Stimulated activated naive CD8-positive, alpha-beta T cell treated with anti-CD3 and anti-CD28 coated beads, Interleukin-15, Interleukin-2, amounts not matched to agents 100 ng/mL and 50 ng/mL, for 24 hours (primary cell): ENCODE measurements around the gene HAUS3.

ENCODE experiments used
- H3K27ac Mint-ChIP-seq: one replicate; pipeline ENCODE4 v1.8.0; 2021; ENCODE audit warnings: mild to moderate bottlenecking, mixed read lengths
- H3K27me3 Mint-ChIP-seq: one replicate; pipeline ENCODE4 v1.8.0; 2021; ENCODE audit warnings: mixed read lengths
- H3K36me3 Mint-ChIP-seq: one replicate; pipeline ENCODE4 v1.8.0; 2021; ENCODE audit warnings: low read depth, mixed read lengths
- H3K4me1 Mint-ChIP-seq: one replicate; pipeline ENCODE4 v1.8.0; 2021; ENCODE audit warnings: low read depth, mixed read lengths
- H3K4me3 Mint-ChIP-seq: one replicate; pipeline ENCODE4 v1.8.0; 2021; ENCODE audit warnings: mild to moderate bottlenecking, mixed read lengths
- H3K9me3 Mint-ChIP-seq: one replicate; pipeline ENCODE4 v1.8.0; 2021; ENCODE audit warnings: mixed read lengths

HAUS3 gene

GRCh38 chr4:2270341-2271165 is 28.6 kb upstream of the HAUS3 start:
- H3K27me3 Mint-ChIP-seq = no peaks in the 10 kb centered on the region
- no peaks in the 10 kb centered on the region for H3K4me1 Mint-ChIP-seq
- H3K36me3 Mint-ChIP-seq = no peaks in the 10 kb centered on the region
- H3K4me3 Mint-ChIP-seq = no peak overlapping the region
- no peaks in the 10 kb centered on the region for H3K9me3 Mint-ChIP-seq
- no peak overlapping the region for H3K27ac Mint-ChIP-seq

GRCh38 chr4:2269618-2270163 is 27.8 kb upstream of the HAUS3 start:
- H3K27ac Mint-ChIP-seq = no peak overlapping the region
- H3K9me3 Mint-ChIP-seq = no peaks in the 10 kb centered on the region
- no peaks in the 10 kb centered on the region for H3K36me3 Mint-ChIP-seq
- H3K27me3 Mint-ChIP-seq = no peaks in the 10 kb centered on the region
- no peak overlapping the region for H3K4me3 Mint-ChIP-seq
- H3K4me1 Mint-ChIP-seq = no peaks in the 10 kb centered on the region

DNA sequence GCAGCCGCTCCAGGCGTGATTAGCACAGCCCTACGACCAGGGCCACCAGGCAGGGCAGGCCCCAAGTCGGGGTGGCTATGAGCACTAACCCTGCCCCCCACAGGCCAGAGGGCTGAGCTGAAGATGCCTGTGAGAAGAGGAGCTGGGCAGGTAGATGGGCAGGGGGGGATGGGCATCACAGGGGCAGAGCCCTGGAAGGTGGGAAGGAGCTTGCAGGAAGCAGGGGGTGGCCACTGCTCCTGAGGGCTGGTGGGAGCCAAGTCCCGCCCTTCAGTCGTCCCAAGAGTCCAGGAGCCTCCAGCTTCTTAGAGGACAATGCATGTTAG is 27.2 kb upstream of the HAUS3 start:
- Mint-ChIP-seq H3K4me3 (no peak overlapping the region), H3K36me3 (no peaks in the 10 kb centered on the region), H3K4me1 (no peaks in the 10 kb centered on the region), H3K9me3 (no peaks in the 10 kb centered on the region), H3K27ac (no peak overlapping the region), H3K27me3 (no peaks in the 10 kb centered on the region)

GRCh38 chr4:2268357-2269205 is 26.7 kb upstream of the HAUS3 start:
- no peaks in the 10 kb centered on the region for H3K9me3 Mint-ChIP-seq
- no peaks in the 10 kb centered on the region for H3K36me3 Mint-ChIP-seq
- H3K4me1 Mint-ChIP-seq = no peaks in the 10 kb centered on the region
- no peak overlapping the region for H3K27ac Mint-ChIP-seq
- no peaks in the 10 kb centered on the region for H3K27me3 Mint-ChIP-seq
- H3K4me3 Mint-ChIP-seq = no peak overlapping the region

- H3K4me1 Mint-ChIP-seq = no peaks in the 10 kb centered on the region
- no peak overlapping the region for H3K27ac Mint-ChIP-seq
- H3K27me3 Mint-ChIP-seq = no peaks in the 10 kb centered on the region
These were observed 25.9 kb upstream of the HAUS3 start for GRCh38 chr4:2267841-2268240.

DNA sequence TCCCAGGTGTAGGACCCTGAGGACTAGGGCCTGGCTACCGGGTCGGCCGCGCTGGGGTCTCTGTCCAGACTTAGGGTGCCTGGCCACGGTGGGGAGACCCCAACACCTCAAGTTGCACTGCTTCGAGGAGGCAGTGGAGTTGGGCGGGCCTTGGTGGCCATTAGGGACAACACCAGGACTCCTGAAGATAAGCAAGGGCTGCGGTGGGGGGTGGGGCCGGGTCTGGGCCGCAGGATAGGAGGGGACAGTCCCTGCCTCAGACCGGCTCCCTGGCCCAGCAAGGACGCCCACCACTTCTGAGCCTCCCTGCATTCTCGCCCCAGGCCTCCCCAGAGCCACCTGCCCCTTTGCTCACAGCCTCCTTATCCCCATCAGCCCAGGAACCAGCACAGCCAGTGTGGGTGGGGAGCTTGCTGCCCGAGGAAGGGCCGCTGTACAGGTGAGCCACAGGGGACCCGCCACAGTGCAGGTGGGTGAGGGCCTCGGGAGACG is 25.4 kb upstream of the HAUS3 start:
- Mint-ChIP-seq H3K36me3 (no peaks in the 10 kb centered on the region), H3K27me3 (no peaks in the 10 kb centered on the region), H3K27ac (no peak overlapping the region), H3K4me3 (no peak overlapping the region), H3K4me1 (no peaks in the 10 kb centered on the region), H3K9me3 (no peaks in the 10 kb centered on the region)

More at GRCh38 chr4:2267841-2268240, 25.9 kb upstream of the HAUS3 start:
- H3K9me3 Mint-ChIP-seq = no peaks in the 10 kb centered on the region
- no peaks in the 10 kb centered on the region for H3K36me3 Mint-ChIP-seq
- H3K4me3 Mint-ChIP-seq = no peak overlapping the region

DNA sequence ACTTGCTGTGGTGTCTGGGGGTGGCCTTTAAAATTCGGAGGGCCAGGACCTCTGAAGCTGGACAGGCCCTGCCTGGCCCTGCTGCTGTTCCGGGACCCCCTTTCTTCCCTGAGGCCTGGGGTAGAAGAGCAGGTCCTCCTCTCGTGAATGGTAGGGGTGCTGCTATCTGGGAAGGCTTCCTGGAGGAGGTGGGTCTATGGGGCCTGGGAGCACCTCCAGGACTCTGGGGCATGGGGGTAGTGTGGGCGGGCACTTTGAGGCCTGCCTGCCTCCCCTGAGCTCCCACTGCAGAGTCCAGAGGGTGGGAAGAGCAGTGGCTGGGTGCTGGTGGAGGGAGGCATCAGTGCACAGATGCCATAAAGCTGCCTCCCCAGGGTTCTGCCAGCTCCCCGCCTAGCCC is 24.9 kb upstream of the HAUS3 start:
- H3K4me3 Mint-ChIP-seq = no peak overlapping the region
- no peaks in the 10 kb centered on the region for H3K36me3 Mint-ChIP-seq
- no peaks in the 10 kb centered on the region for H3K4me1 Mint-ChIP-seq
- H3K27me3 Mint-ChIP-seq = no peaks in the 10 kb centered on the region
- H3K27ac Mint-ChIP-seq = no peak overlapping the region
- H3K9me3 Mint-ChIP-seq = no peaks in the 10 kb centered on the region

DNA sequence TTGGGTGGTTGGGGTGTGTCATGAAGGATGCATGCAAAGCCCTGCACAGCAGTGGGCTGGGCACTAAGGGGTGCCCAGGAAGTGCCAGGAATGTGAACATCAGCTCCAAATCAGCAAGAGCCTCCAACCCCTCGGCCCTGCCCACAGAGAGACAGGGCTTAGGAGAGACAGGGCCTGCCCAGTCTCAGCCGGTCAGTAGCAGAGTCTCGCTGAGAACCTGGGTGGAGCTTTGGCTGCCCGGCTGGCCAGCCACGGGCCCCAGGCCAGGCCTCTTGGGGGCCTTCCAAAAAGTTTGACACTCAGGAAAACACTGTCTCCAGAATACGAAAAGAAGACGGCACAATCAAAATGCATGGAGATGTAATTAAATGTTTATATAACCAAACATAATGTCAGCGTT is 24.3 kb upstream of the HAUS3 start:
- Mint-ChIP-seq H3K27ac (no peak overlapping the region), H3K4me1 (no peaks in the 10 kb centered on the region), H3K36me3 (no peaks in the 10 kb centered on the region), H3K9me3 (no peaks in the 10 kb centered on the region), H3K4me3 (no peak overlapping the region), H3K27me3 (no peaks in the 10 kb centered on the region)

GRCh38 chr4:2265113-2266110 is 23.5 kb upstream of the HAUS3 start:
- Mint-ChIP-seq H3K27me3 (no peaks in the 10 kb centered on the region), H3K4me3 (no peak overlapping the region), H3K27ac (no peak overlapping the region), H3K36me3 (no peaks in the 10 kb centered on the region), H3K4me1 (no peaks in the 10 kb centered on the region), H3K9me3 (no peaks in the 10 kb centered on the region)

DNA sequence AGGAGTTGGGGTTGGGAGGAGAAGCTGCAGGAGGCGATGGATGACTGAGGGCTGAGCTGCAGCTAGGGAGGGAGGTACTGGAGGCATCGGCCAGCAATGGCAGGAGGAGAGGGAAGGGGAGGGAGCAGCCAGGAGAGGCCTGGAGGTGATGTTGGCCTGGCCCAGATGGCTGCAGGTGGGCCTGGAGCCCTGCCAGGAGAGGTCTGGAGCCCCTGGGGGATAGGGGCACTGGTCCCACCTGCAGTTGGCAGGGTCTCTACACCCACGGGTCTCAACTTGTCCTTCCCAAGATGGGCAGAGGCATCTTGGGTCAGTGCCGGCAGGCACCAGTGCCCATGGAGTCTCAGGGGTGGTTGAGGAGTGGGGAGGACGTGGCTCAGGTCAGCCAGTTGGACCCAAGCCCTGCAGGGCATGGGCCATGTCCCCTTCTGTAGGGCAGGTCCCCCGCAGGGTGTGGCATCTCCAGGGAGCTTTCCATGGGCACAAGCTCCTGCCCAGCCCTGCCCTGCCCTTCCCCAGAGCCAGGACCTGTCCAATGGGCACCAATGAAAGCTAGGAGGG is 22.6 kb upstream of the HAUS3 start:
- Mint-ChIP-seq H3K27ac (no peak overlapping the region), H3K9me3 (no peaks in the 10 kb centered on the region), H3K4me3 (no peak overlapping the region), H3K4me1 (no peaks in the 10 kb centered on the region), H3K27me3 (no peaks in the 10 kb centered on the region), H3K36me3 (no peaks in the 10 kb centered on the region)

DNA sequence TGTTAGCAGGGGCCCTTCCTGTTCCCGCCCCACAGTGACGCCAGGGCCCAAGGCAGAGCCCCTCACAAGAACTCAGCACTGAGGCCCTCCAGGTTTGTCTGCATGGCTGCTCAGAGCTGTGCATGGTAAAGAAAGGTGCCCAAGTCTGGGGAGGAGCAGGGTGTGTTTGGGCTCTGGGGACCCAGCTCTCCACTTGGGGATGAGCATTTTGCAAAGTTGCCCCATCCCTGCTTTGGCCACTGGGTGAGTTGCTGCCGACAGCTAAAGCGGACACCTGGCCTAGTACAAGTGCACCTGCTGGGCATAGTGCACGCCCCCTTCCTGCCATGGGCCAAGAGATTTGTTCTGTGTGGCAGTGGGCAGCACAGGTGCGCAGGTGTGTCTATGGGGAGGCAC is 22.0 kb upstream of the HAUS3 start:
- Mint-ChIP-seq H3K4me1 (no peaks in the 10 kb centered on the region), H3K4me3 (no peak overlapping the region), H3K9me3 (no peaks in the 10 kb centered on the region), H3K27ac (no peak overlapping the region), H3K36me3 (no peaks in the 10 kb centered on the region), H3K27me3 (no peaks in the 10 kb centered on the region)

DNA sequence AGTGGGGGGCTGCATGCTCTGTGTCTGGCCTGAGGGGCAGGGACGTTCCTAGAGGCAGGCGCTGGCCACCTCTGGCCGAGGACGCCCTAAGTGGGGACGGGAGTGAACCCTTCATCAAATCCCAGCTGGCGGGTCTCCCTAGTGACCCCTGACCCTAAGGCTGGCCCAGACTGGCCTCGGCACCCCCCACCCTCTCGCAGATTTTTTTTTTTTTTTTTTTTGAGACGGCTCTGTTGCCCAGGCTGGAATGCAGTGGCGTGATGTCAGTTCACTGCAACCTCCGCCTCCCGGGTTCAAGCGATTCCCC is 21.0 kb upstream of the HAUS3 start:
- Mint-ChIP-seq H3K9me3 (no peaks in the 10 kb centered on the region), H3K4me1 (no peaks in the 10 kb centered on the region), H3K27ac (no peak overlapping the region), H3K4me3 (peak overlapping the region; percentile 63), H3K36me3 (no peaks in the 10 kb centered on the region), H3K27me3 (no peaks in the 10 kb centered on the region)

DNA sequence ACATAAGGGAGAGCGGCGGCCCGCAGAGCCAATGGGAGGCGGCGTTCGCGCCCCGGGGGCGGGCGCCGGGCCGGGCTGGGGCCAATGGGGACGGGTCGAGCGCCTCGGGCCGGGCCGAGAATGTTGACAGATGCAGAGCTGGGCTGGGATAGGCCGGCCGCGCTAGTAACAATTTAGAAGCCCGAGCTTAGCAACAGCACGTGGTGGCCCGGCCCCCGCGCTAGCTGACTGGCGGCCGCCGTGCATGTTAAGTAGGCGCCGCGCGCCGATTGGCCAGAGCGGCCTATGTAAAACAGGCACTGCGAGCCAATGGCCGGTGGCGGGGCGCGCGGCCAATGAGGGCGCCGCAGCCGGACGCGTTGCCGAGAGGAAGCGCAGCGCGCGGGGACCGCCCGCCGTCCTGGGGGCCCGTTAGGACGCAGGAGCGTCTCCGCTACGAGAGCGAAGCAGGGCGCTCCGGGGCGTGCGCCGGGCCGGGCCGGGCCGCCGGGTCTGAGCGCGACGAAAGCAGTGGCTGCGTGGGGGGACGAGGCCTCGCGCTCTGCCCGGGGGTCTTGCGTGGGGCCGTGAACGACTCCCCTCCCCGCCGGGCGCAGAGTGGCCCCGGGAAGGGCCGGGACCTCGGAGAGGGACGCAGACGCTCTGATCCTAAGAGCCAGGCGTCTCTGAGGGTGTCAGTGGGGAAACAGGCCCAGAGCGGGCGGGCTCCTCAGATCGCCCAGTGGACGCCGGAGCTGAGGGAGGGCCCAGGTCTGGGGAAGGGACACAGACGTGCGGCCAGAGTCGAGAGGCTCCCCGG is 20.4 kb upstream of the HAUS3 start:
- no peaks in the 10 kb centered on the region for H3K36me3 Mint-ChIP-seq
- H3K27me3 Mint-ChIP-seq = no peaks in the 10 kb centered on the region
- H3K27ac Mint-ChIP-seq = no peak overlapping the region
- H3K9me3 Mint-ChIP-seq = no peaks in the 10 kb centered on the region
- H3K4me1 Mint-ChIP-seq = no peaks in the 10 kb centered on the region
- peak overlapping the region; percentile 63 for H3K4me3 Mint-ChIP-seq

- no peaks in the 10 kb centered on the region for H3K36me3 Mint-ChIP-seq
- peak within 1 kb of the TSS; percentile 63 for H3K4me3 Mint-ChIP-seq
- no peaks in the 10 kb centered on the region for H3K4me1 Mint-ChIP-seq
- no peak within 1 kb of the TSS for H3K27ac Mint-ChIP-seq
- H3K27me3 Mint-ChIP-seq = no peaks in the 10 kb centered on the region
- no peaks in the 10 kb centered on the region for H3K9me3 Mint-ChIP-seq
These were observed 19.9 kb upstream of the HAUS3 start, which contains the start of gene MXD4 for GRCh38 chr4:2261853-2262144. MXD4 (minus strand) TSS chr4:2262109; CDS start chr4:2261980, 129 bp downstream.
